Measurements from ENCODE around the gene RIPK4. TPM values are rescaled to one million over a fixed set of nuclear protein-coding genes. Genes with fewer than 3 reads are reported as not detected.

RIPK4 gene
- 0.31 TPM for total RNA-seq

GRCh38 chr21:41766883-41767605 is at the start of gene RIPK4:
RIPK4 (minus strand) TSS chr21:41767052; CDS start chr21:41767041, 11 bp downstream.
- H3K4me1 ChIP-seq (ENCODE audit: insufficient read depth, low read length) = peaks cover 48% of the 10 kb centered on the region

DNA sequence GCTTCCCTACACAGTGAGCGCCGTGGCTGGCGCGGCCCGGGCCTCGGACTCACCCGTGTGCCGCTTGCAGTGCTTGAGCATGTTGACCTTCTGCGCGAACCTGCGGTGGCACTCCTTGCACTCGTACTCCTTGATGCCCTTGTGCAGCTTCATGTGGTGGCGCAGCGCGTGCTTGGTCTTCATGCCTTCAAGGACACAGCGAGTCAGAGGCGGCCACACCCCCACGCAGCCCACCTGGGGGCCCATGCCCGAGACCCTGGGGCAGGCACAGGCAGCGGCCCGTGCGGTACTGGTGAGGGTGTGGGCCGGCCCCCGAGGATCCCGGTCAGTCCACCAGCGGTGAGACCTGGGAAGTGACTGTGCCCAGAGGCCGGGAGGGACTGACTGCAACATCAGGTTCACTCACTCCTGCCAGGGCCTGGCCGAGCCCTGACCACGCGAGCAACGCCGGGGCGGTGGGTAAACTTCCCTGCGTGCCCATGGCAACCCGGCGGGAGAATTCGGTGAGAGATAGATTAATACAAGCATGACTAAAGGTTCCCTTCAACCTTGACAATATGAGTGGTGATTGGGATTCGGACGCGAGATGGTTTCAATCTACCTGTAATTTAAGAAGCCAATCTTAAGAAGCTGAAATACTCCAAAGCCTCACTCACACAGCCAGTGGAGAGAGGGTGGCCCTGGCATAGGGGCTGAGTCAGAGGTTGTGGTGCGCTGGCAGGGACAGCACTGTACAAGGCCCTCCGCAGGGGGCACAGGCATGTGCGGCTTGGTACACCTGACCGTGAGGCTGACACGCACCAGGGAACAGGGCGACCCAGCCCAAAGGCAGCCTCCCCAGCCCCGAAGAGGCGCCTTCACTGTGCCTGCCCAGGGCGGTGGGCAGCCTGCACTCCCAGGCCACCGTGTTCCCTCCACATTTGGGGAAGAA is 49.1 kb upstream of the RIPK4 start:
- no peaks in the 10 kb centered on the region for H3K9me3 ChIP-seq (ENCODE audit: low read depth, low read length)
- H3K4me3 ChIP-seq (ENCODE audit: low read length) = no peak overlapping the region
- H3K4me1 ChIP-seq (ENCODE audit: insufficient read depth, low read length) = no peaks in the 10 kb centered on the region
- H3K27me3 ChIP-seq (ENCODE audit: insufficient read depth, low read length) = no peaks in the 10 kb centered on the region

More at GRCh38 chr21:41766883-41767605, at the start of gene RIPK4:
- Histone ChIP-seq H3K4me3 (ENCODE audit: low read length) (no peak within 1 kb of the TSS), H3K9me3 (ENCODE audit: low read depth, low read length) (no peaks in the 10 kb centered on the region), H3K27me3 (ENCODE audit: insufficient read depth, low read length) (peaks cover 83% of the 10 kb centered on the region)

GRCh38 chr21:41813226-41813625 is 46.4 kb upstream of the RIPK4 start:
- Histone ChIP-seq H3K27me3 (ENCODE audit: insufficient read depth, low read length) (no peaks in the 10 kb centered on the region), H3K9me3 (ENCODE audit: low read depth, low read length) (no peaks in the 10 kb centered on the region), H3K4me3 (ENCODE audit: low read length) (no peak overlapping the region), H3K4me1 (ENCODE audit: insufficient read depth, low read length) (no peaks in the 10 kb centered on the region)

- no peak overlapping the region for H3K4me3 ChIP-seq (ENCODE audit: low read length)
- no peaks in the 10 kb centered on the region for H3K27me3 ChIP-seq (ENCODE audit: insufficient read depth, low read length)
- H3K4me1 ChIP-seq (ENCODE audit: insufficient read depth, low read length) = no peaks in the 10 kb centered on the region
- no peaks in the 10 kb centered on the region for H3K9me3 ChIP-seq (ENCODE audit: low read depth, low read length)
Observed at GRCh38 chr21:41812679-41813078, 45.8 kb upstream of the RIPK4 start.

GRCh38 chr21:41810597-41810932 is 43.7 kb upstream of the RIPK4 start:
- no peaks in the 10 kb centered on the region for H3K9me3 ChIP-seq (ENCODE audit: low read depth, low read length)
- no peaks in the 10 kb centered on the region for H3K27me3 ChIP-seq (ENCODE audit: insufficient read depth, low read length)
- H3K4me1 ChIP-seq (ENCODE audit: insufficient read depth, low read length) = no peaks in the 10 kb centered on the region
- H3K4me3 ChIP-seq (ENCODE audit: low read length) = no peak overlapping the region

GRCh38 chr21:41809891-41810596 is 43.2 kb upstream of the RIPK4 start:
- H3K9me3 ChIP-seq (ENCODE audit: low read depth, low read length) = no peaks in the 10 kb centered on the region
- H3K4me3 ChIP-seq (ENCODE audit: low read length) = no peak overlapping the region
- H3K27me3 ChIP-seq (ENCODE audit: insufficient read depth, low read length) = no peaks in the 10 kb centered on the region
- no peaks in the 10 kb centered on the region for H3K4me1 ChIP-seq (ENCODE audit: insufficient read depth, low read length)

DNA sequence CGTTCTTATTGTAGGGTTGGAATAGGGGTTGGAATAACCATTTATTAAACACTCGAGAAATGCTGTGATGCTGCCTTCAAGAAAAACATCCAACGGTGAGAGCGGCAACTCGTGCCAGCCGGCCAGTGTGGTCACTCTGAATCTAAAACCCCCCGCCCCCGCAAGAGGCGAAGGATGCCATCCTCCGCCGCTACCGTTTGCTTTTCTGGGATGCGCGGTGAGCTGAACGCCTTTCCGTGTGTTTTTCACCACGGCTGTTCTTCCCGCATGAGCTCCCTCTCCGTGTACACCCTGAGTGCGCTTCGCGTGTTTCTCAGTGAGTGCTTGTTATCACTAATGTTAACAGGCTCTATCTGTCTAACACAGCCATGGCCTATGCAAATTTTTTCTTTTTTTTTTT is 42.0 kb upstream of the RIPK4 start:
- Histone ChIP-seq H3K27me3 (ENCODE audit: insufficient read depth, low read length) (no peaks in the 10 kb centered on the region), H3K4me1 (ENCODE audit: insufficient read depth, low read length) (no peaks in the 10 kb centered on the region), H3K4me3 (ENCODE audit: low read length) (no peak overlapping the region), H3K9me3 (ENCODE audit: low read depth, low read length) (no peaks in the 10 kb centered on the region)

- Histone ChIP-seq H3K27me3 (ENCODE audit: insufficient read depth, low read length) (no peaks in the 10 kb centered on the region), H3K9me3 (ENCODE audit: low read depth, low read length) (no peaks in the 10 kb centered on the region), H3K4me3 (ENCODE audit: low read length) (no peak overlapping the region)
Observed at GRCh38 chr21:41808094-41808493, 41.2 kb upstream of the RIPK4 start.

GRCh38 chr21:41806773-41807172 is 39.9 kb upstream of the RIPK4 start:
- Histone ChIP-seq H3K4me1 (ENCODE audit: insufficient read depth, low read length) (peaks cover 6% of the 10 kb centered on the region), H3K4me3 (ENCODE audit: low read length) (no peak overlapping the region), H3K9me3 (ENCODE audit: low read depth, low read length) (no peaks in the 10 kb centered on the region), H3K27me3 (ENCODE audit: insufficient read depth, low read length) (no peaks in the 10 kb centered on the region)

More at GRCh38 chr21:41808094-41808493, 41.2 kb upstream of the RIPK4 start:
- no peaks in the 10 kb centered on the region for H3K4me1 ChIP-seq (ENCODE audit: insufficient read depth, low read length)

GRCh38 chr21:41805643-41806042 is 38.8 kb upstream of the RIPK4 start:
- Histone ChIP-seq H3K9me3 (ENCODE audit: low read depth, low read length) (no peaks in the 10 kb centered on the region), H3K4me1 (ENCODE audit: insufficient read depth, low read length) (peaks cover 6% of the 10 kb centered on the region), H3K27me3 (ENCODE audit: insufficient read depth, low read length) (no peaks in the 10 kb centered on the region), H3K4me3 (ENCODE audit: low read length) (no peak overlapping the region)

DNA sequence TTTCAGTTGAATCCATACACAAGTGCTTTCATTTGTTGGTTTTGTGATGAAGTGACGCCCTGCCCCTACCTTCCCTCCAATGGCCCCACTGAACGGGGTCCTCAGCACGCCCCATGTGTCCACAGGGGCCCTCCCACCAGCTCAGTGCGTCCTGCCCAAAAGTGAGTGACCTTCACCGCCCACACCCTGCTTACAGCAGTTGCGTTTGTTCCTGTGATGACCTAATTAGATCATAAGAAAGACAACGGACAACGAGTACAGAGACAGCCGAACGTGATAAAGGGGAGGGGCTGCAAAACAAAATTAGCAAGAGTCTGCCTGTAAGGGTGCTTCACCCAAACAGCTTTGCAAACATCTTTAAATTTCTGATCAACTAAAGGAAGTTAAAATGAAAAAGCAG is 38.2 kb upstream of the RIPK4 start:
- H3K4me1 ChIP-seq (ENCODE audit: insufficient read depth, low read length) = peaks cover 6% of the 10 kb centered on the region
- no peak overlapping the region for H3K4me3 ChIP-seq (ENCODE audit: low read length)
- no peaks in the 10 kb centered on the region for H3K27me3 ChIP-seq (ENCODE audit: insufficient read depth, low read length)
- no peaks in the 10 kb centered on the region for H3K9me3 ChIP-seq (ENCODE audit: low read depth, low read length)

- H3K4me3 ChIP-seq (ENCODE audit: low read length) = no peak overlapping the region
- H3K9me3 ChIP-seq (ENCODE audit: low read depth, low read length) = no peaks in the 10 kb centered on the region
- peaks cover 6% of the 10 kb centered on the region for H3K4me1 ChIP-seq (ENCODE audit: insufficient read depth, low read length)
- H3K27me3 ChIP-seq (ENCODE audit: insufficient read depth, low read length) = no peaks in the 10 kb centered on the region
Observed at GRCh38 chr21:41804381-41804780, 37.5 kb upstream of the RIPK4 start.

DNA sequence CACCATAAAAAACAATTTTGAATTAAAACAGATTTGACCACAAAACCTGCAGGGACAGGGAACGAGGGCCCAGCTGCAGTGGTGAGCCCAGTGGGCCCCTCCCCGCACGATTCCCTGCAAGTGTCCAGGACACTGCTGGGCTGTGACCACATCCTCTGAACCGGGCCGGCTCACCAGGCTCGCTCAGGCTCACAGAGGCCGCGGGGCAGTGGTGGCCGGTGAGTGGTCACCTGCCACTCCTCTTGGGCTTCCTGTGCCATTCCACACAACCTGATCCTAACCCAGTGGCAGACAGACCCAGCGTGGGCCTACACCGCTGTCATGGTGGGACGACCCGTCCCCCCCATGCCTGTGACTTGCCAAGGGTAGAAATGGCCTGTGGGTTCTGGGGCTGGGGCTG is 36.5 kb upstream of the RIPK4 start:
- Histone ChIP-seq H3K4me3 (ENCODE audit: low read length) (no peak overlapping the region), H3K4me1 (ENCODE audit: insufficient read depth, low read length) (peaks cover 6% of the 10 kb centered on the region), H3K27me3 (ENCODE audit: insufficient read depth, low read length) (no peaks in the 10 kb centered on the region), H3K9me3 (ENCODE audit: low read depth, low read length) (no peaks in the 10 kb centered on the region)

- Histone ChIP-seq H3K4me3 (ENCODE audit: low read length) (no peak overlapping the region), H3K27me3 (ENCODE audit: insufficient read depth, low read length) (no peaks in the 10 kb centered on the region), H3K9me3 (ENCODE audit: low read depth, low read length) (no peaks in the 10 kb centered on the region), H3K4me1 (ENCODE audit: insufficient read depth, low read length) (peaks cover 6% of the 10 kb centered on the region)
Observed at GRCh38 chr21:41802684-41803083, 35.8 kb upstream of the RIPK4 start.

GRCh38 chr21:41802198-41802584 is 35.3 kb upstream of the RIPK4 start:
- H3K27me3 ChIP-seq (ENCODE audit: insufficient read depth, low read length) = no peaks in the 10 kb centered on the region
- no peaks in the 10 kb centered on the region for H3K9me3 ChIP-seq (ENCODE audit: low read depth, low read length)
- H3K4me1 ChIP-seq (ENCODE audit: insufficient read depth, low read length) = peaks cover 6% of the 10 kb centered on the region
- no peak overlapping the region for H3K4me3 ChIP-seq (ENCODE audit: low read length)

Data from mononuclear cell (primary cell).